Body of pancreas (tissue), 4 donors: ENCODE data around the gene DOK6. TPM values are rescaled to one million over a fixed set of nuclear protein-coding genes. Genes with fewer than 3 reads are reported as not detected.

Experiments used
- ATAC-seq: fragments of 150-250 bp; one replicate; pipeline ENCODE4 v1.9.1; 2016
- DNase-seq, 4 donors: peaks; one replicate each; pipeline ENCODE4 v3.0.0-alpha.2; 2019
- H3K27ac ChIP-seq, 4 donors: fragments of 200-600 bp; sonication (generic); 1 replicate in 3 of 4; 2 replicates in 1 of 4; pipeline versions ENCODE4 v1.5.1 to v1.6.1; 2016 to 2019; ENCODE audit warnings: mild to moderate bottlenecking in 1 of 4, mixed read lengths in 1 of 4, moderate library complexity in 1 of 4
- H3K27me3 ChIP-seq, 2 donors: fragments of 200-600 bp; sonication (generic); one replicate each; pipeline ENCODE4 v1.6.0; 2016; ENCODE audit warnings: mild to moderate bottlenecking in 1 of 2
- H3K36me3 ChIP-seq, 2 donors: fragments of 200-600 bp; sonication (generic); replicated peaks in 1 of 2; 2 replicates each; pipeline ENCODE4 v1.5.1; 2016; ENCODE audit warnings: low read depth in 2 of 2; ENCODE audit not compliant: insufficient read depth in 1 of 2
- H3K4me1 ChIP-seq: fragments of 200-600 bp; sonication (generic); one replicate; pipeline ENCODE4 v1.6.0; 2016
- H3K4me3 ChIP-seq, 2 donors: fragments of 200-600 bp; sonication (generic); 1 replicate in 1 of 2; 2 replicates in 1 of 2; pipeline ENCODE4 v1.5.1; 2016 to 2019
- H3K9me3 ChIP-seq, 3 donors: fragments of 200-600 bp; sonication (generic); 1 replicate in 2 of 3; 2 replicates in 1 of 3; pipeline ENCODE4 v1.5.1; 2016
- CTCF ChIP-seq, 7 experiments: fragments of 450-650 bp in 4 of 7; fragments of 200-600 bp in 3 of 7; sonication (generic) in 3 of 7; IDR thresholded peaks; one replicate each; pipeline ENCODE4 v1.5.1; 2016 to 2019; ENCODE audit warnings: antibody characterized with exemption in 7 of 7
- POLR2A ChIP-seq, 3 donors: fragments of 450-650 bp; IDR thresholded peaks; one replicate each; pipeline ENCODE4 v1.6.1; 2016; ENCODE audit warnings: antibody characterized with exemption in 3 of 3, mild to moderate bottlenecking in 2 of 3
- WGBS, 2 donors: methylation state at CpG; one replicate each; pipeline ENCODE4 v1.1.5; 2017; 5-methylcytosine and 5-hydroxymethylcytosine counted together
- intact Hi-C: fragments of 100-400 bp; cut with DNase I; formaldehyde crosslinking; loops from one replicate; pipeline ENCODE4 v1.15.1; 2023
- total RNA-seq, 2 donors: library from RNA; depleted of rRNA; stranded (reverse); fragments of >200 nt; gene quantifications; one replicate each; pipeline ENCODE4 v1.1.0, GENCODE V29; 2016

DOK6 gene
- total RNA-seq, 2 donors from 2014 or later, result under 0.01 to 0.66 TPM

DNA sequence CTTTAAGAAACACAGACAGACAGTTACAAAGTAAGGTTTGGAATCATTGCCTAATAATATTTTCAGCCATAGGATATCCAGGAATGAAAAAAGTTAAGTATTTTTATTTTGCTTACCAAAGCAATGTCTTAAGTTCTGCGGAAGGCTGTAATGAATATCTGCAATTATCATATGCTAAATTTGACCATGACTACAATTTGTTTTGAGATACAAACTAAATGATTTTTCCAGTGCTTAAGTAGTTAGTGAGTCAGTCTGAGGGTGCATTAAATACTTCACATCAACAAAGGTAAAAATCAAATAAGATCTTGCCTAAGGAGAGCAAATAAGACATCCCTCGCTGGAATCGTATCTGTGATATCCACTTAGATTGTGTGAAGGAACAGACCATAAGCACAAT, 297.0 kb downstream of the DOK6 start:
- H3K27me3 ChIP-seq, result no peaks in the 10 kb centered on the region
- no peak for ATAC-seq
- no peaks in the 10 kb centered on the region for H3K36me3 ChIP-seq
- DNase-seq, result no peak
- 90 to 91% methylated on average over 3 of the region's 3 CpGs for WGBS, 2 donors
- no peak overlapping the region for H3K4me3 ChIP-seq
- H3K27ac ChIP-seq, result no peak overlapping the region
- TF ChIP-seq CTCF (IDR thresholded peaks at IDR 0.05) (no peak), POLR2A (IDR thresholded peaks at IDR 0.05) (no peak)
- H3K4me1 ChIP-seq, result no peaks in the 10 kb centered on the region
- H3K9me3 ChIP-seq, result no peaks in the 10 kb centered on the region
- intact Hi-C loops, result no loop called here

DNA sequence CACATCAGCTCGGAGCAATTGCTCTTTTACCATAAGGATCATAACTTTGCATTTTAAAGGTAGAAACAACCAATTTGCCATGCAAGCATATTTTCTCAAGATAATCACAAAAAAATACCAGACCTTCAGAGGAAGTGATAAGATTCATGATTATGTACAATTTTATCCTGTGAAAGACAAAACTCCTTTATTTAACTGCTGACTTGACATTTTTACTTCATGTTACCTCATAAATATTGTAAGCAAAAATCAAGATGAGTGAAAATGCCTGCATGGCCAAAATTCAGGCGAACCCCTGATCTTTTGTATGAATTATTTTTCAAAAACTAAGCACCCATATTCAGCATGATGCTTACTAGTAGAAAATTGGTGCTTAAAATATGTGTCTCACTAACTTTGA, 300.6 kb downstream of the DOK6 start:
- Histone ChIP-seq H3K4me1 (no peaks in the 10 kb centered on the region), H3K4me3 (no peak overlapping the region), H3K9me3 (no peaks in the 10 kb centered on the region), H3K27me3 (no peaks in the 10 kb centered on the region), H3K27ac (no peak overlapping the region), H3K36me3 (no peaks in the 10 kb centered on the region)
- WGBS, 2 donors, result 74 to 78% methylated on average over 2 of the region's 2 CpGs
- ATAC-seq (no peak), DNase-seq (no peak)
- intact Hi-C loops, result no loop called here
- TF ChIP-seq CTCF (IDR thresholded peaks at IDR 0.05) (no peak), POLR2A (IDR thresholded peaks at IDR 0.05) (no peak)

DNA sequence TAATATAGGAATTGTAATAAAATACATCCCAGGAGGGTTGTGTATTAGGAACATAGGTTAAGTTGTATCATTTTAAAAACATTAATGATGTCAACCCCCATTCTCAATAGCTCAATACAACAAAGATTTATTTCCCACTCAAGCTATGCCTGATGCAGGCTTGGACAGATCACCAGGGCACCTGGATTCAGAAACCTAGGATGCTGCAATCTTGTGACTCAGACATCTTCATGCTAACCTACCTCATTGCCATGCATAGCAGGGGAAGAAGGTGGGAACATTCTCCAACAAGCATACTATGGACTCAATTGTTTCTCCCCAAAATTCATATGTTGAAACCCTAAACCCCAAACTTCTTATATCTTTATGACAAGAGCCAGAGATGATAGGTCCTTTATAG, 302.8 kb downstream of the DOK6 start:
- no peak for DNase-seq
- Histone ChIP-seq H3K4me1 (no peaks in the 10 kb centered on the region), H3K27me3 (no peaks in the 10 kb centered on the region), H3K4me3 (no peak overlapping the region), H3K27ac (no peak overlapping the region), H3K9me3 (no peaks in the 10 kb centered on the region), H3K36me3 (no peaks in the 10 kb centered on the region)
- intact Hi-C loops, result no loop called here
- TF ChIP-seq POLR2A (IDR thresholded peaks at IDR 0.05) (no peak), CTCF (IDR thresholded peaks at IDR 0.05) (no peak)
- ATAC-seq, result no peak

- Histone ChIP-seq H3K4me1 (no peaks in the 10 kb centered on the region), H3K9me3 (no peaks in the 10 kb centered on the region), H3K4me3 (no peak overlapping the region), H3K27me3 (no peaks in the 10 kb centered on the region), H3K27ac (no peak overlapping the region), H3K36me3 (no peaks in the 10 kb centered on the region)
- ATAC-seq, result no peak
- 62 to 64% methylated on average over 2 of the region's 2 CpGs for WGBS, 2 donors
- intact Hi-C loops, result no loop called here
- DNase-seq, result no peak
- no peak for TF ChIP-seq POLR2A (IDR thresholded peaks at IDR 0.05)
- TF ChIP-seq CTCF (IDR thresholded peaks at IDR 0.05), result no peak
Measured at GRCh38 chr18:69705987-69706386, 305.3 kb downstream of the DOK6 start.

- Histone ChIP-seq H3K36me3 (no peaks in the 10 kb centered on the region), H3K27me3 (no peaks in the 10 kb centered on the region), H3K4me3 (no peak overlapping the region), H3K4me1 (no peaks in the 10 kb centered on the region), H3K9me3 (no peaks in the 10 kb centered on the region), H3K27ac (no peak overlapping the region)
- TF ChIP-seq CTCF (IDR thresholded peaks at IDR 0.05), result no peak
- no peak for TF ChIP-seq POLR2A (IDR thresholded peaks at IDR 0.05)
- ATAC-seq, result no peak
- intact Hi-C loops, result no loop called here
- no peak for DNase-seq
- WGBS, 2 donors, result 60 to 70% methylated on average over 7 of the region's 7 CpGs
Measured at GRCh38 chr18:69708844-69709243, 308.2 kb downstream of the DOK6 start.
